Panc1 (cell line): Measurements from ENCODE around the gene SH2D1B. TPM values are rescaled to one million over a fixed set of nuclear protein-coding genes. Genes with fewer than 3 reads are reported as not detected.

ENCODE experiments used
- ATAC-seq: fragments of 200-7000 bp; cut with Tn5 transposase; 2 replicates; pipeline ENCODE4 v1.9.1; 2020; ENCODE audit warnings: mild to moderate bottlenecking, moderate library complexity
- BruUV-seq: library from RNA; stranded (reverse); fragments of 400-500 nt; replicated peaks from 2 replicates; lab custom pipeline; 2021; lab: Mats Ljungman, UMichigan
- CTCF ChIA-PET: fragments of 300-600 bp; sonication (Branson Sonifier 250); formaldehyde crosslinking; loops from one replicate; lab custom pipeline; 2022; ENCODE audit warnings: antibody characterized with exemption; lab: Charles Lee
- POLR2A ChIA-PET: fragments of 300-600 bp; sonication (Branson Sonifier 250); formaldehyde crosslinking; loops from one replicate; lab custom pipeline; 2022; ENCODE audit warnings: antibody characterized with exemption; lab: Charles Lee
- DNase-seq: peaks from one replicate; pipeline ENCODE4 v3.0.0-alpha.2; 2010; ENCODE audit warnings: low read depth, low spot score
- H3K27ac ChIP-seq: 2 replicates; pipeline ENCODE4 v1.5.1; 2011; ENCODE audit warnings: mild to moderate bottlenecking, low read length, inconsistent platforms
- H3K27me3 ChIP-seq: fragments of 200-500 bp; sonication (Bioruptor generic); 2 replicates; pipeline ENCODE4 v1.6.0; 2014; ENCODE audit warnings: low read length, inconsistent platforms; ENCODE audit not compliant: control insufficient read depth, insufficient read depth
- H3K36me3 ChIP-seq: fragments of 200-500 bp; sonication (Bioruptor generic); 2 replicates; pipeline ENCODE4 v1.5.1; 2014; ENCODE audit warnings: inconsistent platforms, mild to moderate bottlenecking, low read length, moderate library complexity; ENCODE audit not compliant: control insufficient read depth, insufficient read depth
- H3K4me1 ChIP-seq: 2 replicates; pipeline ENCODE4 v1.5.1; 2011; ENCODE audit warnings: inconsistent platforms, mild to moderate bottlenecking, low read length, moderate library complexity; ENCODE audit not compliant: control insufficient read depth, insufficient read depth
- H3K4me3 ChIP-seq, 2 experiments: 2 replicates each; pipeline ENCODE4 v1.5.1; 2011 to 2012; ENCODE audit warnings: low read depth in 2 of 2, low read length in 2 of 2, mild to moderate bottlenecking in 2 of 2, inconsistent platforms in 1 of 2, moderate library complexity in 1 of 2
- H3K9me3 ChIP-seq: fragments of 200-500 bp; sonication (Bioruptor generic); 2 replicates; pipeline ENCODE4 v1.5.1; 2014; ENCODE audit warnings: low read depth, mild to moderate bottlenecking, inconsistent platforms, low read length, moderate library complexity; ENCODE audit not compliant: control insufficient read depth, insufficient read depth
- CTCF ChIP-seq: fragments of 450-650 bp; IDR thresholded peaks from 2 replicates; pipeline ENCODE4 v1.5.1; 2017; ENCODE audit warnings: mild to moderate bottlenecking
- POLR2AphosphoS5 ChIP-seq: IDR thresholded peaks from 2 replicates; pipeline ENCODE4 v1.6.1; 2012; ENCODE audit warnings: mild to moderate bottlenecking, low read depth, low read length, moderate library complexity
- REST ChIP-seq, 2 experiments: IDR thresholded peaks; 2 replicates each; pipeline ENCODE4 v1.6.1; 2011 to 2012; ENCODE audit warnings: low read depth in 2 of 2, control low read depth in 1 of 2, low read length in 1 of 2, mild to moderate bottlenecking in 1 of 2, moderate library complexity in 1 of 2; ENCODE audit not compliant: insufficient read depth in 1 of 2
- SIN3A ChIP-seq: IDR thresholded peaks from 2 replicates; pipeline ENCODE4 v1.6.1; 2012; ENCODE audit warnings: low read depth, mild to moderate bottlenecking, low read length, moderate library complexity, borderline replicate concordance; ENCODE audit not compliant: insufficient read depth
- TCF7L2 ChIP-seq: IDR thresholded peaks from 2 replicates; pipeline ENCODE4 v1.6.1; 2011; ENCODE audit warnings: mild to moderate bottlenecking, low read depth, low read length, inconsistent platforms
- in situ Hi-C: cut with HindIII; loops from 2 replicates; pipeline ENCODE4 v1.10.0; 2016; ENCODE audit warnings: low sequenced_read_pairs, low pct_unique_long_range_greater_than_20kb
- intact Hi-C: fragments of 100-400 bp; cut with micrococcal nuclease; formaldehyde crosslinking; loops from one replicate; pipeline ENCODE4 v1.10.0; 2022; ENCODE audit not compliant: unreplicated experiment
- total RNA-seq: library from RNA; stranded (reverse); gene quantifications from one replicate; pipeline ENCODE4 v1.2.1, GENCODE V29; 2021; ENCODE audit not compliant: unreplicated experiment

The SH2D1B gene
- total RNA-seq, 1 experiment from 2014 or later, result not detected

- H3K27me3 ChIP-seq, result no peaks in the 10 kb centered on the region
- ATAC-seq, result no peak
- no peaks in the 10 kb centered on the region for H3K9me3 ChIP-seq
- CTCF ChIA-PET, result no interaction called here
- intact Hi-C loops (no loop called here), in situ Hi-C loops (no loop called here)
- no peaks in the 10 kb centered on the region for H3K36me3 ChIP-seq
- H3K4me3 ChIP-seq, result no peak overlapping the region
- BruUV-seq, result no TSS peak
- H3K27ac ChIP-seq, result no peak overlapping the region
- no peak for DNase-seq
- POLR2A ChIA-PET, result no interaction called here
- no peak for TF ChIP-seq CTCF
- no peak for TF ChIP-seq SIN3A
- no peak for TF ChIP-seq TCF7L2
- no peak for TF ChIP-seq REST (IDR thresholded peaks at IDR 0.05; ENCODE audit: insufficient read depth in 1 of 2, low read depth in 2 of 2, low read length in 1 of 2)
- no peak for TF ChIP-seq POLR2AphosphoS5
- H3K4me1 ChIP-seq, result no peaks in the 10 kb centered on the region
Measured at GRCh38 chr1:162372159-162373071, 39.5 kb downstream of the SH2D1B start.

- TF ChIP-seq TCF7L2 (no peak), POLR2AphosphoS5 (no peak), CTCF (no peak), SIN3A (no peak), REST (IDR thresholded peaks at IDR 0.05; ENCODE audit: insufficient read depth in 1 of 2, low read depth in 2 of 2, low read length in 1 of 2) (no peak)
- DNase-seq (no peak), ATAC-seq (no peak)
- CTCF ChIA-PET, result no interaction called here
- POLR2A ChIA-PET, result no interaction called here
- BruUV-seq, result no TSS peak
- in situ Hi-C loops (no loop called here), intact Hi-C loops (no loop called here)
- Histone ChIP-seq H3K4me1 (no peaks in the 10 kb centered on the region), H3K36me3 (no peaks in the 10 kb centered on the region), H3K27me3 (no peaks in the 10 kb centered on the region), H3K4me3 (no peak overlapping the region), H3K9me3 (no peaks in the 10 kb centered on the region), H3K27ac (no peak overlapping the region)
Measured at GRCh38 chr1:162371611-162372010, 40.3 kb downstream of the SH2D1B start.
